GM21825 (cell line): Measurements from ENCODE around the gene CHTOP.
"Not testable (repeated sequence)": the region's sequence is repeated elsewhere in the genome, so short reads cannot be mapped to it uniquely, and the experiment has no call there.

Experiments used
- ATAC-seq: cut with Tn5 transposase; IDR thresholded peaks from one replicate; pipeline ENCODE4 v1.9.1; 2021; ENCODE audit warnings: mild to moderate bottlenecking, moderate library complexity; ENCODE audit not compliant: unreplicated experiment

CHTOP gene

DNA sequence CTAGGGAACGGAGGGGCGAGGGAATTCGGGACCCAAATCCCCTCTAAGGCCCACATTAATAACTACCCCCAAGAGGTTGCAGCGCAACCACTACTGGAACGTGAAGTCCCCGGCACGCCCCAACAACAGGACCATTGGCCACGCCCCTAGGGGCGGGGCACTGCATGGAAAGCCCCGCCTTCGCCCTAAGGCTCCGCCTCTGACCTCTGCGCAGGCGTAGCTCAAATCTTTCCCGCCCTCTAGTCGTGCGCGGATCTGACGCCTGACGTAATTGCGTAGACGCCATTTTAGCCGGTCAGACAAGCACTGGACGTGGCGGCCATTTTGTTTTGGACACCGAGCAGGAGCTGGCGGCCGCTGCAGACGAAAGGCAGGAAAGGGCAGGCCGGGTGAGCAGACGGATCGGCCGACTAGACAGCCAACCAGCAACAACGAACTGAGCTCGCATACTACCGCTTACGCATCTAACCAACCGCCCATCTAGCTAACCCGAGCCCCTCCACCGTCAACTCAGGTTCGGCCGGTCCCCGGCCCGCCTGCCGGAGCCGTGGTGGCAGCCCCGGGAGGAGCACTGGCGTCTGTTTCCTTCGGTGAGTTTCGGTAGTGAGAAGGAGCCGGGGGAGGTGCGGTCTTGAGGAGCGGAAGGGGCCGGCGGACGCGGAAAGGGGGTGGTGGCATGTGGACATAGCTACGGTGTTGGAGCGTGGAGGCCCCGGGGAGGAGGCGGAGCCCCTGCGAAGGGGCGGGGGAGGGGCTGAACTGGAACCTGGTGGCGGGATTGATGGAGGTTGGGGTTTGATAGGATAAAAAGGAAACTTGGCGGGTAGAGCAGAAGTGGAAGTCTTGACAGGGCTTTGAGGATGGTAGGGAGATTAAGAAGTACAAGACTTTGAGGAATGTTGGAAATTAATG, at the start of gene CHTOP:
Gene CHTOP, plus strand, starts transcription at position 313 of the 912 bp plus-strand sequence. CDS start 2,523 bp downstream, outside the sequence.
- ATAC-seq: peak; percentile 91

DNA sequence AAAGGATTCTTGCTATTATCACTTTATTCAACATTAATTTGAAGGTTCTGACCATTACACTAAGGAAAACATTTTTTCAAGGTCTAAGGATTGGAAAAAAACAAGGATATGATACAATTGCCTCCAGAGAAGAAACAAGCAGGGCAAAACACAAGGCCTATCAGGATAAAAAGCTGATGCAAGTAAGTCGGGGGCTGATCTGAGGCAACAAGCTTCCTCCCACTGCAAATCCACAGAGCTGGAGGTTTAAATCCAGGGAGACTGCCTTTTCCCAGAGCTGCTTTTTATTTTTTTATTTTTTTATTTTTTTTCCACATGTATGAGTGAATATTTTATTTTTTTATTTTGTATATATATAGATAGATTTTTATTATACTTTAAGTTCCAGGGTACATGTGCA, 48.9 kb upstream of the CHTOP start:
- no peak for ATAC-seq

DNA sequence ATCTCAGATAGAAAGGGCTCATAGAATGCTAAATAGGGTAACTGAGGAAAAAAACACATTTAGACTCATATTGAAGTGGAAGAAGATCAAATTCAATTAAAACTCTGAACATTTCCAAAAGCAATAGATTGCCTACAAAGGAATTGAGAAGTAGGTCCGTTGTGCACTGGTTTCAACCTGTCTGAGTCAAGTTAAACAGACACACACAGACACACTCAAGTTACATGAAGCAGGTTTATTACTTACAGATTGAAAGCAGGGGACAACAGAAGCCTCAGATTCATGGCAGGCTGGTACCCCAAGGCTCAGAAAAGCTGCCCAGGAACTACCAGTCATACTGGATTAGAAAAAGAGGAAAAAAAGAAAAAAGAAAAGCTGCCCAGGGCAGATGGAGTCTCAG, 47.5 kb upstream of the CHTOP start:
- no peak for ATAC-seq

DNA sequence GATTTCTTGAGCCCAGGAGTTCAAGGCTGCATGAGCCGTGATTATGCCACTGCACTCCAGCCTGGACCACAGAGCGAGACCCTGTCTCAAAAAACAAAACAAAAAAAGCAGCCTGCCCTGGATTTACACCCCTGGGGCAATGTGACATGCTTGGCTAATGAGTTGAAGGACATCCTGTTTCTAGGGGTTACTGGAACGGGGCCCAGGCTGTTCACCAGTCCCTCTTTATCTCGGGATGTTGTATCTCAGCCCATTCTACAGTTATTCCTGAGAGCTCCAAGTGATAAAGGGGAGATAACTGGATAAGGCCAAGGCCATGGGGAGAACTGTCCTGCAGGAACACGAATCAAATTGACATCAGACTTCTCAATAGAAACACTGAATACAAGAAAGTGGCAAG, 46.6 kb upstream of the CHTOP start:
- ATAC-seq: no peak

- not testable (repeated sequence) for ATAC-seq
Observed at GRCh38 chr1:153588033-153588432, 45.8 kb upstream of the CHTOP start.

DNA sequence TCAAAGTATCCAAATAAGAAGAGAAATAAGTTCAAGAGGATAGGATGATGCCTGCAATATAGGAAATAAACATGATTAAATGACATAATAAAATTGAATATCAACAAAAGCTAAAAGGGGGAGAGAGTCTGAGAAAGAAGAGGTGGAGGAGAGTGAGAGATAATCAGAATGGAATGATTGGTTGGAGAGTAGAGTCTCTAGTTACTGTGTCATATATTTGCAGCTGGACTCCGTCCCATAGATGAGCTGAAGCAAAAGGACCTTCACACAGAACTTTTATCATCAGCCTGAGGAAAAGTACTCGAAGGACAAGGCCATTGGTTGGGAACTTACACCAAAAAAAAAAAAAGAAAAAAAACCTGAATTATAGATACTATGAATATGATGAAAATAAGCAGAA, 45.4 kb upstream of the CHTOP start:
- no peak for ATAC-seq

DNA sequence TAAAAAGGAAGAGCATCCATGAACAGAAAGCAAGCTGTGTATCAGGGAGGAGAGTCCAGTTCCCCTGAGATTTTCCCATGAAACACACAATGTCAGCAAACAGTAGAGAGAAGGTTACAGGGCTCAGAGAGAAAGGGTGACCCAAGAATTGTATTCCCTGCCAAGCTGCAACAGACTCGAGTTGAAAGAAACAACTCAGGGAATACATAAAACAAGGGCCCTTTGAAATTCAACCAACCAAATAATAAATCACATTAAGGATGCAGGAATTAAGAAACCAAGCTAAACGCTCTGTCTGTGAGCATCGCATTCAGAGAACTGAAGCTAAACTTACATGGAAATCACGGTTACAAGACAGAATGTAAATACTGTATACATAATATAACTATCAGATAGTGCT, 41.1 kb upstream of the CHTOP start:
- no peak for ATAC-seq

GRCh38 chr1:153597206-153597605, 36.7 kb upstream of the CHTOP start:
- ATAC-seq: no peak

DNA sequence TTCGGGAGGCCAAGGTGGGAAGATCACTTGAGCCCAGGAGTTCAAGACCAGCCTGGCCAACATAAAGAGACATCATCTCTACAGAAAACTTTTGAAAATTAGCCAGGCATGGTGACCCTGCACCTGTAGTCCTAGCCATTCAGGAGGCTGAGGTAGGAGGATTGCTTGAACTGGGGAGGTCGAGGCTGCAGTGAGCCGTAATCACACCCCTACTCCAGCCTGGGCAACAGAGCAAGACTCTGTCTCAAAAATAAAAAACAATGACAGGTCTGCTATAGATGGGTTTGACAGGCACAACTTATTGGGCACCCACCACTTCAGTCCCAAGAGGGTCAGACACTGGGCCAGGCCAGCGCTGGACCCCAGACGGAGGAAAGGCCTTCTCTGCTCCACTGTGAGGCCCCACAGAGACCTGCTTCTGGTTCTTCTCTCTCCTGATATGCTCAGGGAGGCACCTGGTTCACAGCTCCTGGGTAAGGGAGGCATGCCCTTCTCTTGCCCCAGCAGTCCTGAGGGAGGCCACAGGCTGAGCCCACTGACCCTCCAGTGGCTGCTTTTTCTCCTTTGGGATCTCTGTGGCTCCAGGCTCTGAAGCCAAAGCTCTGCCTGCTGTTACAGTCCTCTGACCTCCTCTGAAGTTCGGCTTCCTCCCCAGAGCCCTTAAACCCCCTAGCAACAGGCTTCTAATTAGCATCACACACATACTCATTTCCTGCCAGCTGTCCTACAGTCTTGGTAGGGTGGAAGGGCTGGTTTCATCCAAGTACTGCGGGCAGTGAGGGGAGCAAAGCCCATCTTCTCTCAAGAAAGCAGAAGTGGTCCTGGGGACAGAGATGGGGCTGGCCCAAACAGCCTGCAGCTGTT, 35.3 kb upstream of the CHTOP start:
- ATAC-seq: peak; percentile 98

- ATAC-seq: no peak
Observed at GRCh38 chr1:153599847-153600246, 34.0 kb upstream of the CHTOP start.

- no peak for ATAC-seq
Observed at GRCh38 chr1:153602749-153603148, 31.1 kb upstream of the CHTOP start.

GRCh38 chr1:153606194-153606593, 27.7 kb upstream of the CHTOP start:
- no peak for ATAC-seq

- no peak for ATAC-seq
Observed at GRCh38 chr1:153607381-153607780, 26.5 kb upstream of the CHTOP start.

DNA sequence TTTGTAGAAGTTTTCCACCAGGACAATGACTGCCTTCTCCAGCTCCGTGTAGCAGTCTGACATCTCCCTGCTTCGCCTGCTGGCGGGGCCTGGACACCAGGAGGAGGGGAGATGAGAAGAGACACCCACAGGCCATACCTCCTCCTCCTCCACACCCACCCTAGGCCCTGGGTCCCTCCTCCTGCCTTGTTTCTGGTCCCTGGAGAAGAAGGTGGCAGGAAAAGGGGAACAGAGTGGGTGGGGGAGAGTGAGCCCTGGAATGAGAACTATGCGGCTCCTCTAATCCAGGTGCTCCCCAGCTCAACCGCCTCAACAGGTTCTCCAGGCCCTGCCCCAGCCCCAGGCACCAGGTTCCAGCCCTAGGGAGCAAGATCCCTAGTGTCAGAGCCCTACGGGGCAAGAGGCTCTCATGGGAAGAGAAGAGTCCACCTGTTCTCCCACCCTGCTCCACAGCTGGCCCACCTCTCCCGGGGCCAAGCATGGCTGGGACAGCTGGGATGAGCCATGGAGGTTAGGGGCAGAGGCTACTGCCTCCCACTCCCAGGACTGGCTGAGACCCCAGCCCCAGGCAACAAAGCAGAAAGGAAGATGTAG, 25.7 kb upstream of the CHTOP start:
- no peak for ATAC-seq

- ATAC-seq: no peak
Observed at GRCh38 chr1:153608742-153609584, 24.9 kb upstream of the CHTOP start.

- no peak for ATAC-seq
Observed at GRCh38 chr1:153609585-153609907, 24.3 kb upstream of the CHTOP start.

DNA sequence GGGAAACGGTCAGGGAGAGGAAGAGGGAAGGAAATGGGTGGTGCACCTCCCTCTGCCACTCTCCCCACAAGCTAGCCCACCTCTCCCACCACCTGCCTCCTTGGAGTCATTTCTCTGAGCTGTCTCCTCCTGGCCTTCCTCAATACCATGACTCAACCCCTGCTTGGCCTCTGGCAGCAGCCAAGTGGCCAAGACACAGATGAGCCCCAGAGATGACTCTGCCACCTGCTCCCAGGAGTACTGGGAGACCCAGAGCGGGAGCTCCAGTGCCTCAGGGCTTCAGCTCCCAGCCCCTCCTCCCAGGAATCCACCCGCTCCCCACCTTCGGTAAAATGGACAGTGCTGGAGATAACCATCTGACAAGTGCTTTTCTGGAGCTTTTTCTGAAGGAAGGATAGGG, 23.5 kb upstream of the CHTOP start:
- no peak for ATAC-seq

DNA sequence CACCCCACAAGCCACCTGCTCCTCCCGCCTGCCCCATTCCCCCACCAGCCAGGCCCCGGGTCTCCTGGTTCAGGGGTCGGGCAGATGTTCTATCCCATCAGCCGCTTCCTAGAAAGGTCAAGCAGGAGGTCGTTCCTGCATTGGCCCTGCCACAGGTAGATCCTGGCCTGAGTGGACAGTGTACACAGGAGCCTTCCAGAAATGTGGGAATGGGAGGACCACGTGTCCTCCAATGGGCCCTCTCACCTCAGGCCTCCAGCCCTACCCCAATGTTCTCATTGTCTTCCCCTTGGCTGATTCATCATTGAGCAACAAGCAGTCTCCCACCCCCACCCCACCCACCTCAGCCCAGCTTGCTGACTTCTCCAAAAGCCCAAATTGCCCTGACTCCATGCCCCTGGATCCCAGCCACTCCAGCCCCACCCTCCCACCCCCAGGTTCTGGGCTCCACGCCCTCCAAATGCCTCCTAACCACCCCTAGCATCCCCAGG, 23.0 kb upstream of the CHTOP start:
- no peak for ATAC-seq

DNA sequence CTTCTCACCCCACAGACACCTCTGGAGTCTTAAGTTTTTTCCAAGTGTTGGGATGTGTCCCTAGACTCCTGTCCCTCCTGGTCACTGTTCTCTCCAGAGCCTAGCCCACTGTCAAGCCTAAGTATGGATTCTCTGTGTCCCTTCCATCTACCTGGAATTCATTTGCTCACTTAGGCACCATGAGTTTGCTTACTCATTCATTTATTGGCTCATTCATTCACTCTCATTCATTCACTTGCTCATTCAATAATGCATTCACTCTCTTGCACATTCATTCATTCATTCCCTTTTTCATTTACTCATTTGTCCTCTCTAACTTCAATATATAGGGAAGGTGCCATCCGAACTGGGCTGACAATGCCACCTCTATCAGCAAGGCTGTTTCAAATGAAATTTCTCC, 22.5 kb upstream of the CHTOP start:
- ATAC-seq: no peak

- no peak for ATAC-seq
Observed at GRCh38 chr1:153612111-153612754, 21.6 kb upstream of the CHTOP start.
